ENCODE results near the gene PLXNA2.

GRCh38 chr1:208280681-208281450, 36.7 kb upstream of the PLXNA2 start:
- TF ChIP-seq, protein P1, sequence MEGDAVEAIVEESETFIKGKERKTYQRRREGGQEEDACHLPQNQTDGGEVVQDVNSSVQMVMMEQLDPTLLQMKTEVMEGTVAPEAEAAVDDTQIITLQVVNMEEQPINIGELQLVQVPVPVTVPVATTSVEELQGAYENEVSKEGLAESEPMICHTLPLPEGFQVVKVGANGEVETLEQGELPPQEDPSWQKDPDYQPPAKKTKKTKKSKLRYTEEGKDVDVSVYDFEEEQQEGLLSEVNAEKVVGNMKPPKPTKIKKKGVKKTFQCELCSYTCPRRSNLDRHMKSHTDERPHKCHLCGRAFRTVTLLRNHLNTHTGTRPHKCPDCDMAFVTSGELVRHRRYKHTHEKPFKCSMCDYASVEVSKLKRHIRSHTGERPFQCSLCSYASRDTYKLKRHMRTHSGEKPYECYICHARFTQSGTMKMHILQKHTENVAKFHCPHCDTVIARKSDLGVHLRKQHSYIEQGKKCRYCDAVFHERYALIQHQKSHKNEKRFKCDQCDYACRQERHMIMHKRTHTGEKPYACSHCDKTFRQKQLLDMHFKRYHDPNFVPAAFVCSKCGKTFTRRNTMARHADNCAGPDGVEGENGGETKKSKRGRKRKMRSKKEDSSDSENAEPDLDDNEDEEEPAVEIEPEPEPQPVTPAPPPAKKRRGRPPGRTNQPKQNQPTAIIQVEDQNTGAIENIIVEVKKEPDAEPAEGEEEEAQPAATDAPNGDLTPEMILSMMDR (conservative IDR thresholded peaks at IDR 0.05), result no peak
- no peak for TF ChIP-seq EZH2 (IDR thresholded peaks at IDR 0.05; ENCODE audit: low read depth)

Measured in PC-9 (cell line).